IPS-18c (cell line): Measurements from ENCODE around the gene VAV2.

Experiments used
- H3K4me3 ChIP-seq: 2 replicates; pipeline ENCODE4 v1.7.0; 2013; ENCODE audit warnings: low read depth, mild to moderate bottlenecking, low read length, moderate library complexity; ENCODE audit not compliant: insufficient read depth
- H3K9me3 ChIP-seq: one replicate; pipeline ENCODE4 v1.6.1; 2013; ENCODE audit warnings: mild to moderate bottlenecking, low read length, moderate library complexity; ENCODE audit not compliant: control insufficient read depth, insufficient read depth

The VAV2 gene

DNA sequence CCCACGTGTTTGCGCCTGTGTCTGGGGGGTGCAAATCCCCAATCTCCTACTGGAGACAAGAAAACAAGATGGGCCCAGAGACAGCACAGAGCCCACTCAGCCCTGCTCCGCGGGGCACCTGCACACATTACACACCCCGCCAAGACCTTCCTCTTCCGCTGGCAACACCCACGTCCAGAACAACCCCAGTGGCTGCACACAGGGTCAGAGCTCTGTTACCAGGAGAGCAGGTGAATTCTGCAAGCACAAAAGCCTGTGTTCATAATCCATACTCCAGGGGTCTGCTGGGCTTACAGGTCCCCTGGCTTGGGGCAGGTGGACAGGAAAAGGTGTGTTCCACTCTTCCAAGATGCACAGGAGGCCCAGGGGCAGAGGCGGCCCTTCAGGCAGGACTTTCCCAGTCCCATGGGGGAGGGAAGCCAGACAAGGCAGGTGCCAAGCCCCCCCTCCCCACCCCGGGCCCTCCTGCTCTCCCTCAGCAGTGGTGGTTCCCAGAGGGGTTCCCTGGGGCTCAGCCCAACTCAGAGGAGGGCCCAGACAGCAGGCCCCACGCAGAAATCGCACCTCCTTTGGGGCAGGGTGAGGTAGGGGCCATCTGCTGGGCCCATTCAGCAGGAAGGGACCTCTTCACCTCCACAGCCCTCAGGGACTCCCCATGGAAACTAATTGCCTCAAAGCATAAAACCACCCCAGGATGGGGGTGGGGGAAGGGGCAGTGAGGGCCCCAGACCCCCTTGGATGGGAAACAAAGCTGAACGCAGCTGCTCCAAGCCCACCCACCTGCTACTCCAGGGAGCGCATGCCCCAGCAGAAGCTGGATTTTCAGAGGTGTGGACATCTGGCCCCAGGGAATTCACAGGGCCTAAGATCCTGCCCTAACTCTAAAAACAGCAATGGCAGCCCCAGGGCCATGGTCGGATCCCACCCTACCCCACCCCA lies 105.3 kb downstream of the VAV2 start:
- Histone ChIP-seq H3K9me3 (no peaks in the 10 kb centered on the region), H3K4me3 (no peak overlapping the region)

GRCh38 chr9:133884907-133885744 lies 107.0 kb downstream of the VAV2 start:
- Histone ChIP-seq H3K4me3 (no peak overlapping the region), H3K9me3 (no peaks in the 10 kb centered on the region)

GRCh38 chr9:133882849-133883755 lies 109.0 kb downstream of the VAV2 start:
- Histone ChIP-seq H3K4me3 (no peak overlapping the region), H3K9me3 (no peaks in the 10 kb centered on the region)

DNA sequence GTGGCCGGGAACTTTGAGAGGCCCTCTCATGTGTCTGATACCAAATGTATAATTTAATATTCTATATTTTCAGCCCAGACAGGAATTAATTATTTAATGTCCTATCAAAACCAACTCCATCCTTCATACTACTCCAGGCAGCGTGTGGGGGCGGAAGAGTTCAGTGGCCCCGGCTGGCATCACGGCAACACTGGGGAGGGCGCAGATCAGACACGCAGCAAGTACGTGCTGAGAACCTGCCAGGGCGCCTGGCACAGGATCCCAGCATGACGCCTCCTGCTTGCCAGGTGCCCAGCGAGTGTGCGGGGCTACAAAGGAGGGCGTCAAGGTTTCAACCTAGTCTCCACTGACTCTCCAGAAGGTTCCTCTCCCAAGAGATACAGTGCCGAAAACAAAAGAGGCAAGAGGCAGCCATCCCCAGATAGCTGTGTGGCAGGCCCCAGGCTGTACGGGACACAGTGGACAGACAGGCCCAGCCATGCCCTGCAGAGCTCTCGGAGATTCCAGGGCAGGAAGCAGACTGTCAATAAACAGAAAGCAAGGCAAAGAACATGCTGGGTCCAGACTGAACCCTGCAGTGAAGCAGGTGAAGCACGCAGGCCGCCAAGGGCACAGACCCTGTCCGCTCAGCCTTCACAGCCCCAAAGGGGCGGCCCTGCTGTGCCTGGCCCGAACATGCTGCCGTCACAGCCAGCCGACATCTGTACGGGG lies 110.3 kb downstream of the VAV2 start:
- H3K9me3 ChIP-seq = no peaks in the 10 kb centered on the region
- no peak overlapping the region for H3K4me3 ChIP-seq

DNA sequence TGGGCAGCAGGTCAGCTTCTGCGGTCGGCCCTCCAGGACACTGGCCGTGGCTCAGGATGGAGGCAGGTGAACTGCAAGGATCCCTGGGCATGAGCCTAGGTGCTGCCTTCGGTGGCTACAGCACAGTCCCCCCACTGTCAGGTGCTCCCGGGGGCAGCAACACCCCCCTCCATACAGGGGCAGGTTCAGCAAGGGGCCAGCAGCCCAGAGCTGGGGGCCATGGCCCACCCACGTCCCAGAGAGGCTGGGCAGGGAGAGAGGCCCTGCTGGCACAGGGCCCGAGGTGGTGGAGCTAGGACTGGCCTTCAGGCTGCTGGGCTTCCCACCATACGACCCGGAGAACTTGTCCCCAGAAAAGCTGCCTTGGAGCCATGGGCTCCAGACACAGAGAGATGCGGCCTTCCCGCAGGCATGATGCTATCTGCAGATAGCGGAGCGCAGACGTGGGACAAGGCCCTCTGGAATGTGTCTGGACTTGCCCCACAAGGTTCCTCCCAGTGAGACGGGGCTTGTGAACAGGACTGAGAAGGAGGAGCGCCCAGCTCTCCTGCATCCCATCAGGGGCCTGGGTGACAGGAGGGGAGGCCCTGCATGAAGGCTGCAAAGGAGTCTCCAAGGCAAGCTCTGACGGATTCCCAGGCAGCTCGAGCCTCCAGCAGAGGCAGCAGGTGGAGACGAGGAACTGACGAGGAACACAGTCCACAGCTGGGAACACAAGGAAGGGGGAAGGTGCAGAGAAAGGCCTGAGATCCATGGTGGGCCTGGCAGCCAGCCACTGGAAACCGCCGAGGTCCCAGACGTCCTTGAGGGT lies 111.1 kb downstream of the VAV2 start:
- Histone ChIP-seq H3K4me3 (no peak overlapping the region), H3K9me3 (no peaks in the 10 kb centered on the region)

DNA sequence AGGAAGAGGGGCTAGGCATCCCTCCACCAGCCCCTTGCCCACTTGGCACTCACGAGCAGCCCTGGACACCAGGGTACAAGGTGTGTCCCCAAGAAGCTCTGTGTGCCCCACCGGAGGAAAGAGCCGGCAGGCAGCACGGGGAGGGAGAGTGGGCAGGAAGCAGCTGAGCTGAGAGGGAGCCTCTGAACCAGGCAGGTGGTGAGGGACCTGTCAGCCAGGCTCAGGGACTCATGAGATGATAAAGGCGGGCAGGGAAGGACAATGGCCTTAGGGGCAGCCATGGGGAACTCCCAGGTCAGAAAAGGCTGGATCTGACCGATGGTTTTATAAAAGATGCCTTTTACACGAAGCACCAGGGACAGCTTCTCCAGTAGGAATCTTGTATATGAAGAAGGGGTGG lies 112.0 kb downstream of the VAV2 start:
- Histone ChIP-seq H3K4me3 (no peak overlapping the region), H3K9me3 (peaks cover 2% of the 10 kb centered on the region)

DNA sequence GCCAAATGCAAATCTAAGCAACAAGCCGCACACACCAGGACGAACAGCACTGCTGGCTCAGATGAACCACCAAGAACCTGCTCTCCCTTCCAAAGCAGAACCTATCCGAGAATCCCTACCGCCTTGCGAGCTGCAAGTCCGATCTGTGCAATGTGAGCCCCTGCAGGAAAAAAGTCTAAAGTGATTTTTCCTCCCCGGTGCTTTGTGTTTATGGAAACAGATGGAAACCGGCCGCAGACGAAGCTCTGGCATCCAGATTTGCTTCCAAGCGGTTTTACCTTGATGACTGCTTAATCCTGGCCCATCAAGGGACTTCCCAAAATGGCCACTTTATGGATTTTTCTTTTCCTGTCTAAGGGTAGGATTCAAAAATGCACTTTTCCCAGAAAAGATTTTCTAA lies 112.5 kb downstream of the VAV2 start:
- Histone ChIP-seq H3K4me3 (no peak overlapping the region), H3K9me3 (peaks cover 2% of the 10 kb centered on the region)

DNA sequence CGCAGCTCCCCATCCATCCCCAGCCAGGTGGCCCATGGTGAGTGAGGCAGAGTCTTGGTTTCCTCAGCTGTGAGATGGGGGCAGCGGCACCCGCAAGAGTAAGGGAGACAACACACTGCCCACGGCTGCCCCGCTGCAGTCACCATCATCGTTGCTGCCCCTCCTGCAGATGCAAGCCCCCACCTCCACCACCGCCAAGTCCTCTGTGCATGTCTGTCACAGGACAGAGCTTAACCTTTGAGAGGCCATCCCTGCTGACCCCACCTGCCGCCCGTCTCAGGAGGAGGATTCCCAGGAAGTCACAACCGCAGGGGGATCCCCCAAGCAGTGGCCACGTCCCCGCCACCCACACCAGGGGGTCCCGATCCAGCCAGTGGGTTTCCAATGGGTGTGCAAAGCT lies 113.7 kb downstream of the VAV2 start:
- peaks cover 2% of the 10 kb centered on the region for H3K9me3 ChIP-seq
- H3K4me3 ChIP-seq = no peak overlapping the region

DNA sequence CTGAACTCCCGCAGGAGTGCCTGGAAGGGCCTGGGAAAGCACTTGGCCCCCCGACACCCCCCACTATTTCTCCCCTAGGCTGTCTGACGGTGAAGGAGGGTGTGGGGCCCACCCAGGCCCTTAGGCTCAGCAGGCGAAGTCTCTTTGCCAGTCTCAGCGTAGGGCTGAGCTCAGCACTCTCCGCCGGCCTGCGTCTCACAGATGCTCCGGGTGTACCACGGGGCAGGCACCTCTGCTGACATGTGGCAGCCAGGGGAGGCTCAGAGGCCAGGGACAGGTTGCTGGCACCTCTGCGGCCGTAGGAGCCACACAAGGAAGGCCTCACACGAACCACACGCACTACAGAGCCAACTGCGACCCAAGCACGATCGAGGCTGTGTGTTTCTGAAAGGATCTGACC lies 114.2 kb downstream of the VAV2 start:
- H3K9me3 ChIP-seq = peaks cover 2% of the 10 kb centered on the region

GRCh38 chr9:133877327-133877726 lies 114.8 kb downstream of the VAV2 start:
- H3K9me3 ChIP-seq = peaks cover 2% of the 10 kb centered on the region

More for the DNA sequence above, 114.2 kb downstream of the VAV2 start:
- H3K4me3 ChIP-seq = no peak overlapping the region

GRCh38 chr9:133876836-133877235 lies 115.3 kb downstream of the VAV2 start:
- peaks cover 2% of the 10 kb centered on the region for H3K9me3 ChIP-seq
- H3K4me3 ChIP-seq = no peak overlapping the region

More at GRCh38 chr9:133877327-133877726, 114.8 kb downstream of the VAV2 start:
- no peak overlapping the region for H3K4me3 ChIP-seq

DNA sequence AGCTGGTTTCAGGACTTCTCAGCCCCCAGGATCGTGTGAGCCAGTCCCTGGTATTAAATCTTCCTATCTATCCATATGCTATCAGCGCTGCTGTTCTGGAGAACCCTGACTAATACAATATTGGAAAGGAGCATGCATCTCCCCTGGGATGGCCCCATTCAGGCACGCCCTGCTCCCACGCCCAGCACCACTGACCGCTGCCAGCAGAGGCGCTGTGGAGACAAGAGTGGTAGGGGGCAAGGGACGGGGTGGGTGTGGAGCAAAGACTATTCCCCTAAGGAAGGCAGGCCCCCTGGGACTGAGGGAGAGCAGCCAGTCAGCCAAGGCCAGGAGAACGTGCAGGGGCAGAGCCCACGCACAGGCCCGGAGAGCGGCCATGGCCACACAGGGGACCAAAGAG lies 116.0 kb downstream of the VAV2 start:
- Histone ChIP-seq H3K4me3 (no peak overlapping the region), H3K9me3 (peaks cover 2% of the 10 kb centered on the region)

DNA sequence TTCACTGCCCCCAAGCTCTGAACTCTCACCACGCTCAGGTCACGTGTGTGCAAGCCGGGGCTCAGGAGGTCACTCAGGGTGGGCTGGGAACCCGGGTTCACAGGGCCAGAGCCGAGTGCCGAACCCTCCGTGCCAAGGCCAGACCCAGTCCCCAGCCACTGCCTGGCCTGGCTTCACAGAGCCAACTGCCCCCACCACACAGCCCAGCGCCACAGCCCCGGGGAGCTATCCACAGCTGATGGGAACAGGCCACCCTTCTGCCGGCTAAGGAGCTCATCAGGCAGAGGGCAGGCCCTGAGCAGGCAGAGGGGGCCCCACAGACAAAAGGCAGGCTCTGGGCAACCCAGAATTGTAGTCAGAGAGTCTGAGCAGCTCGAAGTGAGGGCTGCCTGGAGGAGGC lies 117.0 kb downstream of the VAV2 start:
- Histone ChIP-seq H3K9me3 (peaks cover 2% of the 10 kb centered on the region), H3K4me3 (no peak overlapping the region)

GRCh38 chr9:133874659-133875058 lies 117.5 kb downstream of the VAV2 start:
- Histone ChIP-seq H3K4me3 (no peak overlapping the region), H3K9me3 (peaks cover 2% of the 10 kb centered on the region)

- Histone ChIP-seq H3K9me3 (peaks cover 2% of the 10 kb centered on the region), H3K4me3 (no peak overlapping the region)
These were observed 118.0 kb downstream of the VAV2 start for GRCh38 chr9:133874060-133874657.
